Measurements from ENCODE around the gene RNF115. TPM values are rescaled to one million over a fixed set of nuclear protein-coding genes. Genes with fewer than 3 reads are reported as not detected.
"Not testable (repeated sequence)": the region's sequence is repeated elsewhere in the genome, so short reads cannot be mapped to it uniquely, and the experiment has no call there.

The RNF115 gene
- polyA plus RNA-seq, 1 donor from 2014 or later: 22.3 TPM

DNA sequence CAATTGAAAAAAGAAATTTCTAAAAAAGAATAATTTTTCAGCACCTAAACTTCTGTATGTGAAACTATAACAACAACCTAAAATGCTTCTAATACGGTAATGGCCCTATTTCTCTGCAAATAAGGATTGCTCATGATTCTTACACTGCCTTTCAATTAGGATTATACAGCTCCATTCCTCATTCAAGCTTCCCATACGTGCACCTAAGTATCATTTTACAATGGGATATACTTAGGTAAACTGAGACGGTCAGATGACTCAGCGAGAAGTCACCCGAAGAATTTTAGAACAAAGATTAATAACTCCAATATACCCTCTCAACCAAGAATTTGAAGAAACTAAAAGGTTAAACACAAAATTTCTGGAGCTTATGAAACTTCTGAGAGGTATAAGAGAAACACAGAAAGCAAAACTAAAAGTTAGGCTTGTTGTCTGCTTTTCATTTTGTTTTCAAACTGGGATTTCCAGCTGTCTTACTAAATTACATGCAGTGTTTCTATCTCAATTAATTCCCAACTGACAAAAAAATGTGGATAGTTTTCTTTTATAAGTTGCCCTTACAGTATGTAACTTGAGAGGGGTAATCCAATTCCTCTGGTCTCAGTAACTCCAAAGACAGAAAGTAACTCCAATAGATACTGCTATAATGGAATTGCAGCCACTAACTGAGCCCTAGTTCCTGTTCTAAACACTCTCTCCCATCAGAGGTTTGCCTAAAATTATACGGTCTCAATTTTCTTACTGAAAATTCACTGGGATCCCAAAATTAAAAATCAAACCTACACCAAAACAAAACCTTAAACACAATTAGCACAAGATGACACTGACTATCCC, 10.7 kb downstream of the RNF115 start:
- not testable (repeated sequence) for H3K4me3 ChIP-seq (ENCODE audit: low read length)

DNA sequence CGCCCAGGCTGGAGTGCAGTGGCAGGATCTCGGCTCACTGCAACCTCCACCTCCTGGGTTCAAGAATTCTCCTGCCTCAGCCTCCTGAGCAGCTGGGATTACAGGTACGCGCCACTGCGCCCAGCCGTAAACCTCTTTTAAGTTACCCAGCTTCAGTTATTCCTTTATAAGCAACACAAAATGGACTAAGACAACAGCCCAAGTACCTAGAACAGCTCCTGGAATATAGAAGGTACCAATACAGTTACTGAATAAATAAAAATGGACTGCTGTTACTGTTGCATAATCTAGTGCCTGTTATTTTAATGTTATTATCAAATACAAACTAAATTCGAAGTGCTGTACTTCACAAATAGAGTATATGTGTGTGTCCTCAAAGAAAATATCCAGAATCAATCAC, 17.1 kb downstream of the RNF115 start:
- H3F3A ChIP-seq (ENCODE audit: insufficient read depth, low read length, poor library complexity, severe bottlenecking): no peaks in the 10 kb centered on the region
- no peaks in the 10 kb centered on the region for H4K20me1 ChIP-seq (ENCODE audit: insufficient read depth)

More for the DNA sequence above, 10.7 kb downstream of the RNF115 start:
- H3K27me3 ChIP-seq (ENCODE audit: insufficient read depth, low read depth, low read length); H3K9ac ChIP-seq (ENCODE audit: low read length); H3K27ac ChIP-seq (ENCODE audit: low read length); H3K9me3 ChIP-seq (ENCODE audit: low read length); H3K9me2 ChIP-seq (ENCODE audit: insufficient read depth, low read length); H3F3A ChIP-seq (ENCODE audit: insufficient read depth, low read length, poor library complexity, severe bottlenecking); H4K20me1 ChIP-seq (ENCODE audit: insufficient read depth); H3K4me2 ChIP-seq (ENCODE audit: low read length); H3K36me3 ChIP-seq (ENCODE audit: insufficient read depth, low read length); H3K79me2 ChIP-seq (replicated peaks; ENCODE audit: insufficient read depth, low read length); H2AFZ ChIP-seq (ENCODE audit: low read depth, low read length): not testable (repeated sequence)

More for the DNA sequence above, 17.1 kb downstream of the RNF115 start:
- H2AFZ ChIP-seq (ENCODE audit: low read depth, low read length): no peak overlapping the region
- H3K9me3 ChIP-seq (ENCODE audit: low read length): no peaks in the 10 kb centered on the region
- H3K9ac ChIP-seq (ENCODE audit: low read length): no peak overlapping the region
- no peaks in the 10 kb centered on the region for H3K27me3 ChIP-seq (ENCODE audit: insufficient read depth, low read depth, low read length)
- H3K27ac ChIP-seq (ENCODE audit: low read length): no peak overlapping the region
- H3K4me2 ChIP-seq (ENCODE audit: low read length): no peak overlapping the region
- no peaks in the 10 kb centered on the region for H3K36me3 ChIP-seq (ENCODE audit: insufficient read depth, low read length)
- no peaks in the 10 kb centered on the region for H3K9me2 ChIP-seq (ENCODE audit: insufficient read depth, low read length)
- H3K79me2 ChIP-seq (replicated peaks; ENCODE audit: insufficient read depth, low read length): peaks cover 10% of the 10 kb centered on the region
- H3K4me3 ChIP-seq (ENCODE audit: low read length): no peak overlapping the region
- no peak for TF ChIP-seq MXI1 (conservative IDR thresholded peaks at IDR 0.05; ENCODE audit: poor library complexity, severe bottlenecking)
- TF ChIP-seq POLR2AphosphoS5 (IDR thresholded peaks at IDR 0.05): no peak
- no peak for TF ChIP-seq SMC3 (conservative IDR thresholded peaks at IDR 0.05; ENCODE audit: poor library complexity)
- no peak for TF ChIP-seq TAF1 (IDR thresholded peaks at IDR 0.05; ENCODE audit: low read depth)
- no peak for TF ChIP-seq REST (IDR thresholded peaks at IDR 0.05; ENCODE audit: borderline replicate concordance)
- TF ChIP-seq EP300 (conservative IDR thresholded peaks at IDR 0.05; ENCODE audit: poor library complexity, severe bottlenecking): no peak
- no peak for TF ChIP-seq EZH2 (IDR thresholded peaks at IDR 0.05; ENCODE audit: borderline replicate concordance, insufficient read depth, low read length, poor library complexity, severe bottlenecking)
- no peak for TF ChIP-seq CTCF (IDR thresholded peaks at IDR 0.05; ENCODE audit: poor library complexity, severe bottlenecking)
- no peak for TF ChIP-seq RAD21 (conservative IDR thresholded peaks at IDR 0.05)

Measured in neural cell (in vitro differentiated cells).